Caco-2 (cell line): ENCODE results near the gene SGCD. TPM values are rescaled to one million over a fixed set of nuclear protein-coding genes. Genes with fewer than 3 reads are reported as not detected.

ENCODE experiments used
- BruUV-seq: library from RNA; stranded (reverse); fragments of 400-500 nt; replicated peaks from 2 replicates; lab custom pipeline; 2021; lab: Mats Ljungman, UMichigan
- CTCF ChIA-PET: fragments of 300-600 bp; sonication (Branson Sonifier 250); formaldehyde crosslinking; loops from one replicate; lab custom pipeline; 2022; ENCODE audit warnings: antibody characterized with exemption; lab: Charles Lee
- POLR2A ChIA-PET: fragments of 300-600 bp; sonication (Branson Sonifier 250); formaldehyde crosslinking; loops from one replicate; lab custom pipeline; 2022; ENCODE audit warnings: antibody characterized with exemption; lab: Charles Lee
- DNase-seq, 2 experiments: peaks; one replicate each; pipeline versions ENCODE4 v3.0.0 to v3.0.0-alpha.2; 2020 to 2022
- H3K27me3 ChIP-seq: replicated peaks from 2 replicates; pipeline ENCODE4 v1.6.0; 2011; ENCODE audit warnings: low read length; ENCODE audit not compliant: control insufficient read depth, insufficient read depth
- H3K36me3 ChIP-seq: 2 replicates; pipeline ENCODE4 v1.5.1; 2011; ENCODE audit warnings: low read length; ENCODE audit not compliant: control insufficient read depth, insufficient read depth
- H3K4me1 ChIP-seq: fragments of 250-450 bp; sonication (Bioruptor Pico); 2 replicates; pipeline ENCODE4 v1.5.1; 2020; ENCODE audit warnings: mild to moderate bottlenecking
- H3K4me3 ChIP-seq: 2 replicates; pipeline ENCODE4 v1.5.1; 2011; ENCODE audit warnings: low read depth, mild to moderate bottlenecking, control low read depth, low read length
- H3K9me3 ChIP-seq: fragments of 250-450 bp; sonication (Bioruptor Pico); 2 replicates; pipeline ENCODE4 v1.5.1; 2020; ENCODE audit warnings: mild to moderate bottlenecking, moderate library complexity
- H3K27ac Mint-ChIP-seq: one replicate; pipeline ENCODE4 v1.8.0; 2022; ENCODE audit warnings: mixed read lengths; ENCODE audit not compliant: unreplicated experiment
- H3K27me3 Mint-ChIP-seq: one replicate; pipeline ENCODE4 v1.8.0; 2022; ENCODE audit warnings: mixed read lengths; ENCODE audit not compliant: insufficient read depth, unreplicated experiment
- H3K36me3 Mint-ChIP-seq: one replicate; pipeline ENCODE4 v1.8.0; 2022; ENCODE audit warnings: mild to moderate bottlenecking, mixed read lengths; ENCODE audit not compliant: insufficient read depth, unreplicated experiment
- H3K4me1 Mint-ChIP-seq: one replicate; pipeline ENCODE4 v1.8.0; 2022; ENCODE audit warnings: low read depth, mixed read lengths; ENCODE audit not compliant: unreplicated experiment
- H3K4me3 Mint-ChIP-seq: one replicate; pipeline ENCODE4 v1.8.0; 2022; ENCODE audit warnings: mild to moderate bottlenecking, moderate library complexity, mixed read lengths; ENCODE audit not compliant: unreplicated experiment
- H3K9me3 Mint-ChIP-seq: one replicate; pipeline ENCODE4 v1.8.0; 2022; ENCODE audit warnings: mixed read lengths; ENCODE audit not compliant: unreplicated experiment
- CTCF ChIP-seq, 2 experiments: fragments of 200-600 bp in 1 of 2; IDR thresholded peaks; 1 replicate in 1 of 2; 2 replicates in 1 of 2; pipeline versions ENCODE4 v1.5.1 to v1.8.0; 2011 to 2022; ENCODE audit warnings: antibody characterized with exemption in 1 of 2, control low read depth in 1 of 2, inconsistent platforms in 1 of 2, low read depth in 1 of 2, low read length in 1 of 2, mild to moderate bottlenecking in 1 of 2, moderate library complexity in 1 of 2; ENCODE audit not compliant: insufficient read depth in 1 of 2, severe bottlenecking in 1 of 2, unreplicated experiment in 1 of 2
- intact Hi-C: fragments of 100-400 bp; cut with micrococcal nuclease; formaldehyde crosslinking; loops from one replicate; pipeline ENCODE4 v1.10.0; 2022; ENCODE audit not compliant: unreplicated experiment
- total RNA-seq: library from RNA; stranded (reverse); gene quantifications from 2 replicates; pipeline ENCODE4 v1.2.3, GENCODE V29; 2022

The SGCD gene
- total RNA-seq, 1 experiment from 2014 or later, result 0.20 TPM

GRCh38 chr5:156395306-156395675 is 68.3 kb downstream of the SGCD start:
- ChIA-PET POLR2A (no interaction called here), CTCF (no interaction called here)
- Mint-ChIP-seq H3K4me1 (peaks cover 5% of the 10 kb centered on the region), H3K4me3 (no peak overlapping the region), H3K27me3 (no peaks in the 10 kb centered on the region), H3K27ac (no peak overlapping the region), H3K9me3 (peaks cover 10% of the 10 kb centered on the region), H3K36me3 (no peaks in the 10 kb centered on the region)
- Histone ChIP-seq H3K4me1 (no peaks in the 10 kb centered on the region), H3K4me3 (no peak overlapping the region), H3K27me3 (no peaks in the 10 kb centered on the region), H3K36me3 (no peaks in the 10 kb centered on the region), H3K9me3 (no peaks in the 10 kb centered on the region)
- DNase-seq, result no peak
- TF ChIP-seq CTCF (IDR thresholded peaks at IDR 0.05; ENCODE audit: insufficient read depth in 1 of 2, low read depth in 1 of 2, low read length in 1 of 2, severe bottlenecking in 1 of 2, unreplicated experiment in 1 of 2), result no peak
- no TSS peak for BruUV-seq
- intact Hi-C loops, result no loop called here

DNA sequence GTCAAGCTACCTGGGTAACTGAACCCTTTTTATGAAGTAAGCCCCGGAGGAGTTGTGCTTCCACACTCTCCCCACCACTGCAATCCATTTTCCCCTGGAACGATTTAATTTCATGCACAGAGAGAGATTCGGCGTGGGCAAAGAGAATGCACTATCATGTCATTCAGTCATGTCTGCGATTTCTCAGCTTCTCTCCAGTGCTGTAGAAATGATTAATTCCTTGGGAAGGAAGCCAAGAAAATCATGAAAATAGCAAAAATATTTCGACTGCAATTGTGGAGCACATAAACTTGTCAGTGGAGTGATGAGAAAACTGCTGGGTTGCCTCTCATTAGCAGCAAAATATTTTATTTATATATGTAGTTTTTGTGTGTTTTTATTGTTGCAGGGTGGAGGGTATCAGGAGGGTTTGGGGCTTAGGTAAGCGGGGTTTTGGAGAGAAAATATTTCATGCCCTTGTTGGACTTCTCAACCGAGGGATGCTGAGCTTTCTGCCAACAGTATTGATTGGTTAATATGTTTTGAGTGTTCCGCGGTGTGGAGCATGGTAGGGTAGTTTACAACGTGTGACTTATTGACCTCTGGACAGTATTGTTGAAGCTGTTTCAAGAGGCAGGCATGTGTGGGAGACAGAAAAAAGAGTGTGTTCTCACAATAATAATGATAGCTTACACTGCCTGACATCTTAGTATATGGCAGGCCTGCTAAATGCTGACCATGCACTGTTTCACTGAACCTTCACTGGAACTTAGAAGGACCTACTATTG is 69.3 kb downstream of the SGCD start:
- Histone ChIP-seq H3K4me3 (no peak overlapping the region), H3K27me3 (no peaks in the 10 kb centered on the region), H3K9me3 (no peaks in the 10 kb centered on the region), H3K4me1 (no peaks in the 10 kb centered on the region), H3K36me3 (no peaks in the 10 kb centered on the region)
- TF ChIP-seq CTCF (IDR thresholded peaks at IDR 0.05; ENCODE audit: insufficient read depth in 1 of 2, low read depth in 1 of 2, low read length in 1 of 2, severe bottlenecking in 1 of 2, unreplicated experiment in 1 of 2), result no peak
- Mint-ChIP-seq H3K27ac (no peak overlapping the region), H3K4me1 (peaks cover under 1% of the 10 kb centered on the region), H3K9me3 (peaks cover 10% of the 10 kb centered on the region), H3K27me3 (no peaks in the 10 kb centered on the region), H3K36me3 (no peaks in the 10 kb centered on the region), H3K4me3 (no peak overlapping the region)
- ChIA-PET CTCF (interaction anchor here (0.6 kb wide), 1 partner anchor 60 kb away, joined by 3 read pairs; no protein-coding TSS in a partner anchor), POLR2A (no interaction called here)
- no TSS peak for BruUV-seq
- intact Hi-C loops, result no loop called here
- no peak for DNase-seq

DNA sequence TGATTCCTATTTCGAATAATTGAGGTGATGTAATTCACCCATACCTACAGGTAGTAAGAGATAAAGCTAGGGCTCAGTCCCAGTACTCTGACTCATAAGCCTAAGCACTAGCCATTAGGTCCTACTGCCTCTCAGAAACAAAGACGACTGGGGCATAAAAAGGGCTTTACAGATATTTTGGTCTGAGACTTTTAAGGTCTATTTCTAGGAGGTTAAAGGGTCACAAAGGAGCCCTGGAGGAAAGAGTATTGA is 69.8 kb downstream of the SGCD start:
- POLR2A ChIA-PET, result no interaction called here

More for the DNA sequence above, 69.8 kb downstream of the SGCD start:
- no peaks in the 10 kb centered on the region for H3K27me3 Mint-ChIP-seq
- H3K27ac Mint-ChIP-seq, result no peak overlapping the region
- no peak for TF ChIP-seq CTCF (IDR thresholded peaks at IDR 0.05; ENCODE audit: insufficient read depth in 1 of 2, low read depth in 1 of 2, low read length in 1 of 2, severe bottlenecking in 1 of 2, unreplicated experiment in 1 of 2)
- no peaks in the 10 kb centered on the region for H3K36me3 Mint-ChIP-seq
- no TSS peak for BruUV-seq
- peaks cover 10% of the 10 kb centered on the region for H3K9me3 Mint-ChIP-seq
- Histone ChIP-seq H3K9me3 (no peaks in the 10 kb centered on the region), H3K27me3 (no peaks in the 10 kb centered on the region), H3K4me1 (no peaks in the 10 kb centered on the region), H3K4me3 (no peak overlapping the region), H3K36me3 (no peaks in the 10 kb centered on the region)
- DNase-seq, result no peak
- intact Hi-C loops, result no loop called here
- no peak overlapping the region for H3K4me3 Mint-ChIP-seq
- CTCF ChIA-PET, result interaction anchor here (0.6 kb wide), 1 partner anchor 61 kb away, joined by 3 read pairs; no protein-coding TSS in a partner anchor
- H3K4me1 Mint-ChIP-seq, result no peaks in the 10 kb centered on the region
